Stimulated activated naive CD8-positive, alpha-beta T cell treated with anti-CD3 and anti-CD28 coated beads, Interleukin-15, Interleukin-2, amounts not matched to agents 100 U/mL and 50 U/mL, for 24 hours (primary cell): ENCODE results near the gene CIB2.
A peak's percentile ranks its signal among the peaks of the same experiment; 100 is the strongest.

Experiments
- ATAC-seq: fragments of 150-1000 bp; cut with Tn5 transposase; one replicate; pipeline ENCODE4 v1.10.0; 2021
- DNase-seq: peaks from one replicate; pipeline ENCODE4 v3.0.0; 2021

Gene CIB2

GRCh38 chr15:78149068-78149804 lies 18.0 kb upstream of the CIB2 start, which contains the start of gene IDH3A:
Gene IDH3A, plus strand, starts transcription at chr15:78149362. Its CDS starts 42 bp downstream, at chr15:78149404.
- ATAC-seq: peak; percentile 93
- DNase-seq: peak; percentile 100

GRCh38 chr15:78148392-78149067 lies 17.3 kb upstream of the CIB2 start:
- ATAC-seq: no peak
- DNase-seq: no peak

- DNase-seq (no peak), ATAC-seq (no peak)
These were observed 16.3 kb upstream of the CIB2 start for GRCh38 chr15:78147566-78147965.

GRCh38 chr15:78146425-78147154 lies 15.3 kb upstream of the CIB2 start:
- no peak for DNase-seq
- ATAC-seq: no peak

GRCh38 chr15:78142332-78142731 lies 11.1 kb upstream of the CIB2 start:
- ATAC-seq (no peak), DNase-seq (no peak)

- DNase-seq: no peak
- no peak for ATAC-seq
These were observed 9.0 kb upstream of the CIB2 start for GRCh38 chr15:78140292-78140691.

- no peak for ATAC-seq
- no peak for DNase-seq
These were observed 8.3 kb upstream of the CIB2 start for GRCh38 chr15:78139578-78139977.

- ATAC-seq: no peak
- no peak for DNase-seq
These were observed 2.6 kb upstream of the CIB2 start for GRCh38 chr15:78133801-78134200.

- DNase-seq: no peak
- peak; percentile 21 for ATAC-seq
These were observed 565 bp downstream of the CIB2 start for GRCh38 chr15:78130466-78131294.

- DNase-seq: no peak
These were observed 1.4 kb downstream of the CIB2 start for GRCh38 chr15:78129751-78130287.

GRCh38 chr15:78129077-78129750 lies 2.0 kb downstream of the CIB2 start:
- DNase-seq (no peak), ATAC-seq (no peak)

More at GRCh38 chr15:78129751-78130287, 1.4 kb downstream of the CIB2 start:
- no peak for ATAC-seq

- ATAC-seq (no peak), DNase-seq (no peak)
These were observed 3.4 kb downstream of the CIB2 start for GRCh38 chr15:78127882-78128281.

GRCh38 chr15:78125267-78125666 lies 6.0 kb downstream of the CIB2 start:
- DNase-seq (no peak), ATAC-seq (no peak)

GRCh38 chr15:78120523-78120922 lies 10.7 kb downstream of the CIB2 start:
- no peak for ATAC-seq
- DNase-seq: no peak

- no peak for DNase-seq
- ATAC-seq: no peak
These were observed 18.7 kb downstream of the CIB2 start for GRCh38 chr15:78112551-78112950.

- ATAC-seq (no peak), DNase-seq (no peak)
These were observed 19.5 kb downstream of the CIB2 start for GRCh38 chr15:78111788-78112187.

GRCh38 chr15:78110916-78111475 lies 20.2 kb downstream of the CIB2 start:
- ATAC-seq: no peak

GRCh38 chr15:78110096-78110495 lies 21.1 kb downstream of the CIB2 start:
- DNase-seq (no peak), ATAC-seq (no peak)

More at GRCh38 chr15:78110916-78111475, 20.2 kb downstream of the CIB2 start:
- DNase-seq: no peak

GRCh38 chr15:78109156-78109555 lies 22.1 kb downstream of the CIB2 start:
- ATAC-seq (no peak), DNase-seq (no peak)

- ATAC-seq: peak; percentile 71
These were observed 22.8 kb downstream of the CIB2 start for GRCh38 chr15:78108300-78109084.

More at GRCh38 chr15:78108300-78109084, 22.8 kb downstream of the CIB2 start:
- DNase-seq: peak; percentile 84
